Neural cell (in vitro differentiated cells): ENCODE data around the gene SLC16A8. TPM values are rescaled to one million over a fixed set of nuclear protein-coding genes. Genes with fewer than 3 reads are reported as not detected.

Experiments
- H2AFZ ChIP-seq: fragments of 200-600, 300-800 bp; sonication (generic), shearing (Covaris generic); 2 replicates; pipeline ENCODE4 v1.6.0; 2014; ENCODE audit warnings: low read depth, mild to moderate bottlenecking, antibody characterized with exemption, low read length, moderate library complexity
- H3F3A ChIP-seq: fragments of 200-600 bp; shearing (Covaris generic); 2 replicates; pipeline ENCODE4 v1.6.1; 2016; ENCODE audit warnings: mild to moderate bottlenecking, moderate library complexity, mixed read lengths, antibody characterized with exemption, low read length; ENCODE audit not compliant: insufficient read depth, poor library complexity, severe bottlenecking
- H3K27ac ChIP-seq: fragments of 200-600, 300-800 bp; sonication (generic), shearing (Covaris generic); 2 replicates; pipeline ENCODE4 v1.5.1; 2014; ENCODE audit warnings: mild to moderate bottlenecking, low read length, moderate library complexity
- H3K27me3 ChIP-seq: fragments of 300-800, 200-600 bp; sonication (generic), shearing (Covaris generic); 2 replicates; pipeline ENCODE4 v1.6.0; 2014; ENCODE audit warnings: mild to moderate bottlenecking, low read depth, low read length, moderate library complexity; ENCODE audit not compliant: insufficient read depth
- H3K36me3 ChIP-seq: fragments of 300-800, 200-600 bp; sonication (generic), shearing (Covaris generic); 2 replicates; pipeline ENCODE4 v1.5.1; 2014; ENCODE audit warnings: mild to moderate bottlenecking, antibody characterized with exemption, low read length, moderate library complexity; ENCODE audit not compliant: insufficient read depth
- H3K4me2 ChIP-seq: fragments of 300-800, 200-600 bp; sonication (generic), shearing (Covaris generic); 2 replicates; pipeline ENCODE4 v1.6.0; 2014; ENCODE audit warnings: mild to moderate bottlenecking, low read length
- H3K4me3 ChIP-seq: fragments of 300-800, 200-600 bp; sonication (generic), shearing (Covaris generic); 2 replicates; pipeline ENCODE4 v1.5.1; 2014; ENCODE audit warnings: mild to moderate bottlenecking, low read length, moderate library complexity
- H3K79me2 ChIP-seq: fragments of 200-600 bp; shearing (Covaris generic); replicated peaks from 2 replicates; pipeline ENCODE4 v1.6.0; 2014; ENCODE audit warnings: mild to moderate bottlenecking, low read length, moderate library complexity; ENCODE audit not compliant: insufficient read depth
- H3K9ac ChIP-seq: fragments of 300-800, 200-600 bp; sonication (generic), shearing (Covaris generic); 2 replicates; pipeline ENCODE4 v1.6.1; 2016; ENCODE audit warnings: mild to moderate bottlenecking, low read length, mixed read lengths
- H3K9me2 ChIP-seq: fragments of 200-600 bp; shearing (Covaris generic); 2 replicates; pipeline ENCODE4 v1.6.1; 2016; ENCODE audit warnings: mild to moderate bottlenecking, low read length, mixed read lengths; ENCODE audit not compliant: insufficient read depth
- H3K9me3 ChIP-seq: fragments of 200-600, 300-800 bp; sonication (generic), shearing (Covaris generic); 2 replicates; pipeline ENCODE4 v1.6.1; 2016; ENCODE audit warnings: mild to moderate bottlenecking, mixed run types, low read length, moderate library complexity, mixed read lengths
- H4K20me1 ChIP-seq: fragments of 200-600 bp; shearing (Covaris generic); 2 replicates; pipeline ENCODE4 v1.6.1; 2016; ENCODE audit warnings: mild to moderate bottlenecking, mixed run types; ENCODE audit not compliant: insufficient read depth
- CTCF ChIP-seq: fragments of 450-650 bp; IDR thresholded peaks from 2 replicates; pipeline ENCODE4 v1.5.1; 2014; ENCODE audit warnings: antibody characterized with exemption, mild to moderate bottlenecking, moderate library complexity; ENCODE audit not compliant: poor library complexity, severe bottlenecking
- EP300 ChIP-seq: fragments of 450-650 bp; conservative IDR thresholded peaks from 2 replicates; pipeline ENCODE4 v1.6.1; 2014; ENCODE audit warnings: antibody characterized with exemption, mild to moderate bottlenecking, moderate library complexity; ENCODE audit not compliant: poor library complexity, severe bottlenecking
- EZH2 ChIP-seq: fragments of 200-600, 300-800 bp; shearing (Covaris generic), sonication (generic); IDR thresholded peaks from 2 replicates; pipeline ENCODE4 v1.6.1; 2014; ENCODE audit warnings: antibody characterized with exemption, low read length, borderline replicate concordance, mild to moderate bottlenecking; ENCODE audit not compliant: insufficient read depth, poor library complexity, severe bottlenecking
- MXI1 ChIP-seq: fragments of 450-650 bp; conservative IDR thresholded peaks from 2 replicates; pipeline ENCODE4 v1.6.1; 2014; ENCODE audit warnings: antibody characterized with exemption, mild to moderate bottlenecking; ENCODE audit not compliant: poor library complexity, severe bottlenecking
- POLR2AphosphoS5 ChIP-seq: IDR thresholded peaks from 2 replicates; pipeline ENCODE4 v1.6.1; 2012
- RAD21 ChIP-seq: fragments of 450-650 bp; conservative IDR thresholded peaks from 2 replicates; pipeline ENCODE4 v1.6.1; 2014; ENCODE audit warnings: antibody characterized with exemption, mild to moderate bottlenecking, moderate library complexity
- REST ChIP-seq: IDR thresholded peaks from 2 replicates; pipeline ENCODE4 v1.6.1; 2012; ENCODE audit warnings: borderline replicate concordance
- SMC3 ChIP-seq: fragments of 450-650 bp; conservative IDR thresholded peaks from 2 replicates; pipeline ENCODE4 v1.6.1; 2014; ENCODE audit warnings: antibody characterized with exemption, mild to moderate bottlenecking, moderate library complexity; ENCODE audit not compliant: poor library complexity
- TAF1 ChIP-seq: IDR thresholded peaks from 2 replicates; pipeline ENCODE4 v1.6.1; 2012; ENCODE audit warnings: low read depth
- polyA plus RNA-seq: library from polyadenylated mRNA; depleted of rRNA; stranded (reverse); fragments of >200 nt; gene quantifications from 2 replicates; pipeline ENCODE4 v1.2.3, GENCODE V29; 2014

The SLC16A8 gene
- polyA plus RNA-seq, 1 donor from 2014 or later: not detected

- Histone ChIP-seq H3K9ac (no peak overlapping the region), H3K4me2 (no peak overlapping the region), H2AFZ (no peak overlapping the region), H3K27me3 (peaks cover 14% of the 10 kb centered on the region), H3F3A (no peaks in the 10 kb centered on the region), H3K9me3 (no peaks in the 10 kb centered on the region), H3K27ac (no peak overlapping the region), H3K36me3 (no peaks in the 10 kb centered on the region), H3K4me3 (no peak overlapping the region), H4K20me1 (no peaks in the 10 kb centered on the region), H3K9me2 (no peaks in the 10 kb centered on the region), H3K79me2 (no peaks in the 10 kb centered on the region)
- TF ChIP-seq EP300: no peak
- TF ChIP-seq MXI1: no peak
- TF ChIP-seq SMC3: no peak
- TF ChIP-seq POLR2AphosphoS5: no peak
- no peak for TF ChIP-seq CTCF
- no peak for TF ChIP-seq REST
- no peak for TF ChIP-seq RAD21
- TF ChIP-seq EZH2: no peak
- no peak for TF ChIP-seq TAF1
Observed at GRCh38 chr22:38085501-38085900, 1.5 kb upstream of the SLC16A8 start.

GRCh38 chr22:38085056-38085455 is 1.1 kb upstream of the SLC16A8 start:
- TF ChIP-seq CTCF (no peak), EZH2 (no peak), POLR2AphosphoS5 (no peak), EP300 (no peak), TAF1 (no peak), MXI1 (no peak)
- no peaks in the 10 kb centered on the region for H3K9me3 ChIP-seq
- no peak overlapping the region for H3K9ac ChIP-seq
- H3K79me2 ChIP-seq: no peaks in the 10 kb centered on the region
- H3K36me3 ChIP-seq: no peaks in the 10 kb centered on the region
- no peaks in the 10 kb centered on the region for H3K9me2 ChIP-seq
- no peaks in the 10 kb centered on the region for H3F3A ChIP-seq
- no peak overlapping the region for H3K4me3 ChIP-seq
- H3K4me2 ChIP-seq: no peak overlapping the region
- H3K27ac ChIP-seq: no peak overlapping the region
- peaks cover 16% of the 10 kb centered on the region for H3K27me3 ChIP-seq
- H4K20me1 ChIP-seq: no peaks in the 10 kb centered on the region
- no peak overlapping the region for H2AFZ ChIP-seq
